SK-N-SH (cell line): ENCODE measurements around the gene SCN3A. TPM values are rescaled to one million over a fixed set of nuclear protein-coding genes. Genes with fewer than 3 reads are reported as not detected.

ENCODE experiments used
- CTCF ChIA-PET: fragments of 300-600, 350-600 bp; formaldehyde crosslinking; extraction: SDS; loops from one replicate; lab custom pipeline; 2021; lab: Yijun Ruan, JAX
- POLR2A ChIA-PET: fragments of 350-600 bp; sonication (Branson Sonifier 250); formaldehyde crosslinking; extraction: SDS; loops from one replicate; lab custom pipeline; 2020; ENCODE audit warnings: antibody characterized with exemption, inconsistent platforms; lab: Yijun Ruan, JAX
- DNase-seq: peaks from one replicate; pipeline ENCODE4 v3.0.0; 2012
- H2AFZ ChIP-seq: fragments of 200-600 bp; sonication (generic); 2 replicates; pipeline ENCODE4 v1.8.1; 2016; ENCODE audit warnings: antibody characterized with exemption, mild to moderate bottlenecking, low read depth
- H3F3A ChIP-seq: fragments of 200-600 bp; sonication (generic); replicated peaks from 2 replicates; pipeline ENCODE3; 2016; ENCODE audit warnings: antibody characterized with exemption, mild to moderate bottlenecking; ENCODE audit not compliant: insufficient read depth
- H3K27ac ChIP-seq, 2 experiments: fragments of 200-500 bp in 1 of 2; fragments of 200-600 bp in 1 of 2; sonication (Bioruptor generic) in 1 of 2; sonication (generic), shearing (Covaris generic) in 1 of 2; 2 replicates each; pipeline versions ENCODE4 v1.5.1 to v1.6.1; 2014 to 2016; ENCODE audit warnings: low read depth in 2 of 2, inconsistent platforms in 1 of 2, low read length in 1 of 2, mild to moderate bottlenecking in 1 of 2, mixed read lengths in 1 of 2
- H3K27me3 ChIP-seq: fragments of 200-600 bp; sonication (generic), shearing (Covaris generic); 2 replicates; pipeline ENCODE4 v1.6.1; 2016; ENCODE audit warnings: mixed run types; ENCODE audit not compliant: insufficient read depth
- H3K36me3 ChIP-seq, 2 experiments: fragments of 200-500 bp in 1 of 2; fragments of 200-600 bp in 1 of 2; sonication (Bioruptor generic) in 1 of 2; sonication (generic) in 1 of 2; replicated peaks in 1 of 2; 2 replicates each; pipeline versions ENCODE3 to v1.5.1; 2014 to 2016; ENCODE audit warnings: low read length in 1 of 2, mild to moderate bottlenecking in 1 of 2; ENCODE audit not compliant: insufficient read depth in 2 of 2, control insufficient read depth in 1 of 2
- H3K4me1 ChIP-seq, 2 experiments: fragments of 200-500 bp in 1 of 2; fragments of 200-600 bp in 1 of 2; sonication (Bioruptor generic) in 1 of 2; sonication (generic), shearing (Covaris generic) in 1 of 2; 2 replicates each; pipeline versions ENCODE4 v1.5.1 to v1.6.1; 2014 to 2016; ENCODE audit warnings: low read depth in 1 of 2, low read length in 1 of 2, mixed run types in 1 of 2; ENCODE audit not compliant: insufficient read depth in 2 of 2, control insufficient read depth in 1 of 2
- H3K4me2 ChIP-seq: fragments of 200-600 bp; sonication (generic), shearing (Covaris generic); 2 replicates; pipeline ENCODE4 v1.6.1; 2017; ENCODE audit warnings: mixed run types
- H3K4me3 ChIP-seq, 2 experiments: fragments of 200-500 bp in 1 of 2; fragments of 200-600 bp in 1 of 2; sonication (Bioruptor generic) in 1 of 2; sonication (generic), shearing (Covaris generic) in 1 of 2; 2 replicates each; pipeline versions ENCODE4 v1.5.1 to v1.8.1; 2014 to 2016; ENCODE audit warnings: low read depth in 2 of 2, inconsistent platforms in 1 of 2, low read length in 1 of 2, mild to moderate bottlenecking in 1 of 2, mixed read lengths in 1 of 2, moderate library complexity in 1 of 2
- H3K79me2 ChIP-seq: fragments of 200-600 bp; sonication (generic); 2 replicates; pipeline ENCODE4 v1.8.1; 2017; ENCODE audit warnings: mild to moderate bottlenecking; ENCODE audit not compliant: insufficient read depth
- H3K9ac ChIP-seq: fragments of 200-600 bp; sonication (generic); 2 replicates; pipeline ENCODE4 v1.6.1; 2017; ENCODE audit warnings: mixed run types
- H3K9me2 ChIP-seq: fragments of 200-600 bp; sonication (generic); 2 replicates; pipeline ENCODE4 v1.6.1; 2017; ENCODE audit warnings: mixed run types
- H3K9me3 ChIP-seq: fragments of 200-600 bp; sonication (generic); 2 replicates; pipeline ENCODE4 v1.6.1; 2017; ENCODE audit warnings: mixed run types, mild to moderate bottlenecking, moderate library complexity
- H4K20me1 ChIP-seq: fragments of 200-600 bp; sonication (generic); 2 replicates; pipeline ENCODE4 v1.6.1; 2017; ENCODE audit warnings: mild to moderate bottlenecking, mixed run types; ENCODE audit not compliant: insufficient read depth
- EZH2phosphoT487 ChIP-seq: fragments of 200-600 bp; sonication (generic); IDR thresholded peaks from 2 replicates; pipeline ENCODE4 v1.6.1; 2017; ENCODE audit warnings: low read depth, mixed run types, mild to moderate bottlenecking, antibody characterized with exemption, moderate library complexity, borderline replicate concordance
- FOSL2 ChIP-seq: IDR thresholded peaks from 2 replicates; pipeline ENCODE4 v1.4.0; 2012; ENCODE audit warnings: low read depth, mild to moderate bottlenecking, moderate library complexity, borderline replicate concordance
- FOXJ3 ChIP-seq: sonication (generic); formaldehyde crosslinking; IDR thresholded peaks from 2 replicates; pipeline ENCODE4 v1.5.1; 2020; ENCODE audit warnings: mild to moderate bottlenecking, missing genetic modification reagents
- GATA2 ChIP-seq: sonication (generic); formaldehyde crosslinking; IDR thresholded peaks from 2 replicates; pipeline ENCODE4 v1.5.0; 2020; ENCODE audit warnings: mild to moderate bottlenecking, missing genetic modification reagents
- NFIC ChIP-seq: IDR thresholded peaks from 2 replicates; pipeline ENCODE4 v1.4.0; 2012; ENCODE audit warnings: borderline replicate concordance
- NRF1 ChIP-seq: IDR thresholded peaks from 2 replicates; pipeline ENCODE4 v1.6.1; 2012; ENCODE audit warnings: low read depth, mild to moderate bottlenecking, low read length
- POLR2AphosphoS5 ChIP-seq: IDR thresholded peaks from 2 replicates; pipeline ENCODE4 v1.6.1; 2012; ENCODE audit warnings: low read depth, low read length
- RAD21 ChIP-seq: IDR thresholded peaks from 2 replicates; pipeline ENCODE4 v1.6.1; 2012; ENCODE audit warnings: mild to moderate bottlenecking, low read length
- RXRA ChIP-seq: IDR thresholded peaks from 2 replicates; pipeline ENCODE4 v1.4.0; 2012; ENCODE audit warnings: low read depth, mild to moderate bottlenecking, borderline replicate concordance
- SIN3A ChIP-seq: IDR thresholded peaks from 2 replicates; pipeline ENCODE4 v1.6.1; 2012; ENCODE audit warnings: low read depth, mild to moderate bottlenecking, low read length, moderate library complexity, borderline replicate concordance
- SMC3 ChIP-seq: IDR thresholded peaks from 2 replicates; pipeline ENCODE4 v1.6.1; 2012; ENCODE audit warnings: low read depth, low read length, improper control_type of control experiment
- WGBS: methylation state at CpG from one replicate; pipeline ENCODE4 v1.1.6; 2017; ENCODE audit warnings: low lambda C conversion rate; 5-methylcytosine and 5-hydroxymethylcytosine counted together
- polyA plus RNA-seq, 3 experiments: library from polyadenylated mRNA; depleted of rRNA; stranded (reverse); fragments of >200 nt; gene quantifications; 2 replicates each; pipeline ENCODE4 v1.2.3, GENCODE V29; 2012
- TF ChIP-seq, protein P1 (sequence below): fragments of 200-600 bp; sonication (generic); IDR thresholded peaks from 2 replicates; pipeline ENCODE4 v1.6.1; 2017; ENCODE audit warnings: antibody characterized with exemption, mild to moderate bottlenecking, moderate library complexity
- TF ChIP-seq, protein P2 (sequence below): fragments of 150-350 bp; IDR thresholded peaks from 2 replicates; pipeline ENCODE4 v1.6.1; 2016; ENCODE audit warnings: mild to moderate bottlenecking, low read depth, low read length
- TF ChIP-seq, protein P3 (sequence below): IDR thresholded peaks from 2 replicates; pipeline ENCODE4 v1.4.0; 2012; ENCODE audit warnings: low read depth, borderline replicate concordance
- TF ChIP-seq, protein P4 (sequence below): IDR thresholded peaks from 2 replicates; pipeline ENCODE4 v1.4.0; 2012; ENCODE audit warnings: low read depth, borderline replicate concordance

Gene SCN3A
- polyA plus RNA-seq, 1 of the 3 experiments (the other 2 are of a cell fraction) = 0.33 TPM

DNA sequence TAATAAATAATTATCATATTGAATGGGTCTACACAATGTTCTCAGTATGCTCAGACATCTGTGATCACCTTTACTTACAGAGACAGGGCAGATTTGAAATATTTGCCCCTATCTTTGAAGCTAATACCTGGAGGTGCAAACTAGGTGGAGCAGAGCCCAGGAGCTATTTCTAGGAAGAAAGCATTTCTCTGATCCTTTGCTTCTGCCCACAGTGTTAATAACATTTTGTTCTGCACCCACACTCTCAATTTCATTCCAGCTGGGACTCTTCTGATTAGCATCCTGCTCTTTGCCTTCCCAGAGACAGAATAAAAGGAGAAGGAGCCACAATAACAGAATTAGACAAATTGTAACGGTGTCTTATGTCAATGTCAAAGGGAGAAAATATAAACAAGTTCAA, 23.7 kb upstream of the SCN3A start (continued):
- TF ChIP-seq, protein P1, sequence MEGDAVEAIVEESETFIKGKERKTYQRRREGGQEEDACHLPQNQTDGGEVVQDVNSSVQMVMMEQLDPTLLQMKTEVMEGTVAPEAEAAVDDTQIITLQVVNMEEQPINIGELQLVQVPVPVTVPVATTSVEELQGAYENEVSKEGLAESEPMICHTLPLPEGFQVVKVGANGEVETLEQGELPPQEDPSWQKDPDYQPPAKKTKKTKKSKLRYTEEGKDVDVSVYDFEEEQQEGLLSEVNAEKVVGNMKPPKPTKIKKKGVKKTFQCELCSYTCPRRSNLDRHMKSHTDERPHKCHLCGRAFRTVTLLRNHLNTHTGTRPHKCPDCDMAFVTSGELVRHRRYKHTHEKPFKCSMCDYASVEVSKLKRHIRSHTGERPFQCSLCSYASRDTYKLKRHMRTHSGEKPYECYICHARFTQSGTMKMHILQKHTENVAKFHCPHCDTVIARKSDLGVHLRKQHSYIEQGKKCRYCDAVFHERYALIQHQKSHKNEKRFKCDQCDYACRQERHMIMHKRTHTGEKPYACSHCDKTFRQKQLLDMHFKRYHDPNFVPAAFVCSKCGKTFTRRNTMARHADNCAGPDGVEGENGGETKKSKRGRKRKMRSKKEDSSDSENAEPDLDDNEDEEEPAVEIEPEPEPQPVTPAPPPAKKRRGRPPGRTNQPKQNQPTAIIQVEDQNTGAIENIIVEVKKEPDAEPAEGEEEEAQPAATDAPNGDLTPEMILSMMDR = no peak
- TF ChIP-seq GATA2 (CRISPR knock-in tag) (no peak), FOSL2 (no peak)
- TF ChIP-seq, protein P2, sequence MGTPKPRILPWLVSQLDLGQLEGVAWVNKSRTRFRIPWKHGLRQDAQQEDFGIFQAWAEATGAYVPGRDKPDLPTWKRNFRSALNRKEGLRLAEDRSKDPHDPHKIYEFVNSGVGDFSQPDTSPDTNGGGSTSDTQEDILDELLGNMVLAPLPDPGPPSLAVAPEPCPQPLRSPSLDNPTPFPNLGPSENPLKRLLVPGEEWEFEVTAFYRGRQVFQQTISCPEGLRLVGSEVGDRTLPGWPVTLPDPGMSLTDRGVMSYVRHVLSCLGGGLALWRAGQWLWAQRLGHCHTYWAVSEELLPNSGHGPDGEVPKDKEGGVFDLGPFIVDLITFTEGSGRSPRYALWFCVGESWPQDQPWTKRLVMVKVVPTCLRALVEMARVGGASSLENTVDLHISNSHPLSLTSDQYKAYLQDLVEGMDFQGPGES = no peak

DNA sequence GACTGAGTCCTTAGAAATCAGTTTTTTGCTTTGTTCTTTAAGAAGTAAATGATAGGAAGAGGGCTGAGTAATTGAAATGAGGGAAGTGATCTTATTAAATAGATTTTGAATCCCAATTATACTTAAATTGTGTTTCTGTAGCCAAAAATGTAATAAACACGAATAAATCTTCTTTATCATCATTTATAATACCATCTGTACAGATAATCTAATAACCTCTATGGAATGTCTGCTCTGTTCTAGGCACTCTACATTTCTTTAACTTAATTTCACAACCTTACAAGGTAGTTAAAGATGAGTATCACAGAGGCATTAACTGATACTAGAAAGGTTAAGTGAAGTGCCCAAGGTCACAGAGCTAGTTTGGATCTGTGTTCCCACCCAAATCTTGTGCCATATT, 21.1 kb upstream of the SCN3A start:
- no peak overlapping the region for H3K9ac ChIP-seq
- TF ChIP-seq SMC3 (no peak), RAD21 (no peak), SIN3A (no peak), POLR2AphosphoS5 (no peak), RXRA (no peak)
- H3K4me2 ChIP-seq = no peak overlapping the region
- no peaks in the 10 kb centered on the region for H3K9me3 ChIP-seq
- H2AFZ ChIP-seq = no peak overlapping the region
- H3K9me2 ChIP-seq = no peaks in the 10 kb centered on the region
- H3K4me3 ChIP-seq = no peak overlapping the region
- ChIA-PET CTCF (interaction anchor here (1.1 to 3.0 kb wide), 3 partner anchors 14 to 208 kb away, joined by 3 to 13 read pairs (median 5); partner anchors contain the start of genes SCN2A and SCN3A), POLR2A (no interaction called here)
- H3K4me1 ChIP-seq = no peaks in the 10 kb centered on the region
- H3K79me2 ChIP-seq = no peaks in the 10 kb centered on the region
- no peak for DNase-seq
- H3K27me3 ChIP-seq = no peaks in the 10 kb centered on the region
- whole genome bisulfite sequencing = 2% methylated on average over 1 of the region's 1 CpG
- H3K36me3 ChIP-seq = no peaks in the 10 kb centered on the region
- no peak overlapping the region for H3K27ac ChIP-seq
- H3F3A ChIP-seq = no peaks in the 10 kb centered on the region
- H4K20me1 ChIP-seq = no peaks in the 10 kb centered on the region

DNA sequence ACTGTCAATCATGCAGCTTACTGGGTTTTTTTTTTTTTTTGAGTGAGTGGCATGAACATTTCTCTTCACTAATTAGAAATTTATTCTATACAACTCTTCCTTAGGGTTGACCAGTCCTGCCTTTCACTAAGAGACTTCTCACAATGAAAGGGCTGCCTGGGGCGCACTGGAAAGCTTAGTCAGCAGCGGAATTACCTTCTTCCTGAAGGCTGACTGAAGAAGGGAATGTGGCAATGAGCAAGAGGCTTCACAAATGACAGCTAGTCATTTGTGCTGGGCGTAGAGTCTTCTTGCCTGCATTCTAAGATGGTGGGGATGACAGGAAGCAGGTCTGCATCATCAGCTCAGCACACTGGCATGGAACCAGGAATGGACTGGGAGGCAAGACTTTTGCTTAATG, 15.6 kb upstream of the SCN3A start:
- Histone ChIP-seq H3F3A (no peaks in the 10 kb centered on the region), H3K79me2 (no peaks in the 10 kb centered on the region), H3K9me3 (no peaks in the 10 kb centered on the region; the same call in 1 of the 2 replicates), H3K36me3 (no peaks in the 10 kb centered on the region), H3K4me2 (no peak overlapping the region), H3K9me2 (no peaks in the 10 kb centered on the region), H3K4me1 (no peaks in the 10 kb centered on the region; a peak in 1 of 4 replicates), H2AFZ (0 out of 2 replicates have a peak overlapping the region, but pooled peaks have one; percentile 25), H3K9ac (no peak overlapping the region), H3K27me3 (no peaks in the 10 kb centered on the region), H3K4me3 (no peak overlapping the region), H4K20me1 (no peaks in the 10 kb centered on the region), H3K27ac (no peak overlapping the region)
- WGBS = 43% methylated on average over 3 of the region's 3 CpGs
- CTCF ChIA-PET = interaction anchor here (1.1 to 4.6 kb wide), 6 partner anchors 16 to 227 kb away, joined by 5 to 20 read pairs (median 10); partner anchors contain the start of genes SCN2A and SCN3A
- DNase-seq = no peak
- POLR2A ChIA-PET = no interaction called here
- TF ChIP-seq, protein P3, sequence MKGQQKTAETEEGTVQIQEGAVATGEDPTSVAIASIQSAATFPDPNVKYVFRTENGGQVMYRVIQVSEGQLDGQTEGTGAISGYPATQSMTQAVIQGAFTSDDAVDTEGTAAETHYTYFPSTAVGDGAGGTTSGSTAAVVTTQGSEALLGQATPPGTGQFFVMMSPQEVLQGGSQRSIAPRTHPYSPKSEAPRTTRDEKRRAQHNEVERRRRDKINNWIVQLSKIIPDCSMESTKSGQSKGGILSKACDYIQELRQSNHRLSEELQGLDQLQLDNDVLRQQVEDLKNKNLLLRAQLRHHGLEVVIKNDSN = no peak
- TF ChIP-seq, protein P2 = no peak
- TF ChIP-seq FOXJ3 (no peak), NFIC (no peak), EZH2phosphoT487 (no peak), RXRA (no peak), RAD21 (no peak), NRF1 (no peak)
- TF ChIP-seq, protein P4, sequence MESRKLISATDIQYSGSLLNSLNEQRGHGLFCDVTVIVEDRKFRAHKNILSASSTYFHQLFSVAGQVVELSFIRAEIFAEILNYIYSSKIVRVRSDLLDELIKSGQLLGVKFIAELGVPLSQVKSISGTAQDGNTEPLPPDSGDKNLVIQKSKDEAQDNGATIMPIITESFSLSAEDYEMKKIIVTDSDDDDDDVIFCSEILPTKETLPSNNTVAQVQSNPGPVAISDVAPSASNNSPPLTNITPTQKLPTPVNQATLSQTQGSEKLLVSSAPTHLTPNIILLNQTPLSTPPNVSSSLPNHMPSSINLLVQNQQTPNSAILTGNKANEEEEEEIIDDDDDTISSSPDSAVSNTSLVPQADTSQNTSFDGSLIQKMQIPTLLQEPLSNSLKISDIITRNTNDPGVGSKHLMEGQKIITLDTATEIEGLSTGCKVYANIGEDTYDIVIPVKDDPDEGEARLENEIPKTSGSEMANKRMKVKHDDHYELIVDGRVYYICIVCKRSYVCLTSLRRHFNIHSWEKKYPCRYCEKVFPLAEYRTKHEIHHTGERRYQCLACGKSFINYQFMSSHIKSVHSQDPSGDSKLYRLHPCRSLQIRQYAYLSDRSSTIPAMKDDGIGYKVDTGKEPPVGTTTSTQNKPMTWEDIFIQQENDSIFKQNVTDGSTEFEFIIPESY = no peak
